Measurements from ENCODE around the gene ZNF853. TPM values are rescaled to one million over a fixed set of nuclear protein-coding genes. Genes with fewer than 3 reads are reported as not detected.

The ZNF853 gene
- total RNA-seq, 3 donors from 2014 or later (not counting 1 experiment from before 2014, with no cell fraction given) = 6.5 to 12.0 (median 9.7) TPM

DNA sequence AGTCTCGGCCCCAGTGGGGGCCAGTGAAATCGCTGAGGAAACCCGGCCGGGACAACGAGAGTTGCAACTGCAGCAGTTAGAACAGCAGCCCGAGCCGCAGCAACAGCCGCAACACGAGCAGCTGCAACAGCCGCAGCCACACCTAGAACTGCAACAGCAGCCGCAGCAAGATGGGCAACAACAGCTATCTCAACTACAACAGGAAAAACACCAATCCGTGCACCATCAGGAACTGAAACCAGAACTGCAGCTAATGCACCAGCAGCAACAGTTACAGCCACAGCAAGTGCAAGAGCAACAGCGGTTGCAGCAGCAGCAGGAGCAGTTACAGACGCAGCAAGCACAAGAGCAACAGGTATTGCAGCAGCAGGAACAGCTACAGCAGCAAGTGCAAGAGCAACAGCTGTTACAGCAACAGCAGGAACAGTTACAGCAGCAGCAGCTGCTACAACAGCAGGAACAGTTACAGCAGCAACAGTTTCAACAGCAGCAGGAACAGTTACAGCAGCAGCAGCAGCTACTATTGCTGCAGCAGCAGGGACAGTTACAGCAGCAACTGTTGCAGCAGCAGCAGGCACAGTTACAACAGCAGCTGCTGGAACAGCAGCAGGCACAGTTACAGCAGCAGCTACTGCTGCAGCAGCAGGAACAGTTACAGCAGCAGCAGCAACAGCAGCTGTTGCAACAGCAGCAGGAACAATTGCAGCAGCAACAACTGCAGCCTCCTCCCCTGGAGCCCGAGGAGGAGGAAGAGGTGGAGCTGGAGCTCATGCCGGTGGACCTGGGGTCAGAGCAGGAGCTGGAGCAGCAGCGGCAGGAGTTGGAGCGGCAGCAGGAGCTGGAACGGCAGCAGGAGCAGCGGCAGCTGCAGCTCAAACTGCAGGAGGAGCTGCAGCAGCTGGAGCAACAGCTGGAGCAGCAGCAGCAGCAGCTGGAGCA is 6.1 kb downstream of the ZNF853 start:
- Mint-ChIP-seq H3K27ac (no peak overlapping the region), H3K9me3 (no peaks in the 10 kb centered on the region), H3K4me1 (peaks cover 38 to 39% of the 10 kb centered on the region in 2 donors), H3K27me3 (ENCODE audit: low read depth in 2 of 2) (no peaks in the 10 kb centered on the region), H3K4me3 (peak overlapping the region; percentile 55), H3K36me3 (peaks cover 7% of the 10 kb centered on the region)
- no peak overlapping the region for H3K4me3 ChIP-seq (ENCODE audit: low read length)
- DNase-seq = peak in 1 of 2 donors; percentile 37
- no peak for ATAC-seq
- H3K27me3 ChIP-seq (ENCODE audit: control insufficient read depth, insufficient read depth, low read length) = no peaks in the 10 kb centered on the region
- no peak overlapping the region for H3K27ac ChIP-seq (ENCODE audit: low read length)
- H3K4me1 ChIP-seq (ENCODE audit: control insufficient read depth, insufficient read depth, low read length) = peaks cover 58% of the 10 kb centered on the region
- intact Hi-C loops (cut with micrococcal nuclease) = no loop called here
- no peaks in the 10 kb centered on the region for H3K9me3 ChIP-seq (ENCODE audit: control insufficient read depth, insufficient read depth, low read length)
- TF ChIP-seq, protein P1, sequence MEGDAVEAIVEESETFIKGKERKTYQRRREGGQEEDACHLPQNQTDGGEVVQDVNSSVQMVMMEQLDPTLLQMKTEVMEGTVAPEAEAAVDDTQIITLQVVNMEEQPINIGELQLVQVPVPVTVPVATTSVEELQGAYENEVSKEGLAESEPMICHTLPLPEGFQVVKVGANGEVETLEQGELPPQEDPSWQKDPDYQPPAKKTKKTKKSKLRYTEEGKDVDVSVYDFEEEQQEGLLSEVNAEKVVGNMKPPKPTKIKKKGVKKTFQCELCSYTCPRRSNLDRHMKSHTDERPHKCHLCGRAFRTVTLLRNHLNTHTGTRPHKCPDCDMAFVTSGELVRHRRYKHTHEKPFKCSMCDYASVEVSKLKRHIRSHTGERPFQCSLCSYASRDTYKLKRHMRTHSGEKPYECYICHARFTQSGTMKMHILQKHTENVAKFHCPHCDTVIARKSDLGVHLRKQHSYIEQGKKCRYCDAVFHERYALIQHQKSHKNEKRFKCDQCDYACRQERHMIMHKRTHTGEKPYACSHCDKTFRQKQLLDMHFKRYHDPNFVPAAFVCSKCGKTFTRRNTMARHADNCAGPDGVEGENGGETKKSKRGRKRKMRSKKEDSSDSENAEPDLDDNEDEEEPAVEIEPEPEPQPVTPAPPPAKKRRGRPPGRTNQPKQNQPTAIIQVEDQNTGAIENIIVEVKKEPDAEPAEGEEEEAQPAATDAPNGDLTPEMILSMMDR (IDR thresholded peaks at IDR 0.05) = no peak
- WGBS (ENCODE audit: insufficient coverage) = 79% methylated on average over 20 of the region's 20 CpGs
- peaks cover 4% of the 10 kb centered on the region for H3K36me3 ChIP-seq (ENCODE audit: control insufficient read depth, insufficient read depth, low read length)

DNA sequence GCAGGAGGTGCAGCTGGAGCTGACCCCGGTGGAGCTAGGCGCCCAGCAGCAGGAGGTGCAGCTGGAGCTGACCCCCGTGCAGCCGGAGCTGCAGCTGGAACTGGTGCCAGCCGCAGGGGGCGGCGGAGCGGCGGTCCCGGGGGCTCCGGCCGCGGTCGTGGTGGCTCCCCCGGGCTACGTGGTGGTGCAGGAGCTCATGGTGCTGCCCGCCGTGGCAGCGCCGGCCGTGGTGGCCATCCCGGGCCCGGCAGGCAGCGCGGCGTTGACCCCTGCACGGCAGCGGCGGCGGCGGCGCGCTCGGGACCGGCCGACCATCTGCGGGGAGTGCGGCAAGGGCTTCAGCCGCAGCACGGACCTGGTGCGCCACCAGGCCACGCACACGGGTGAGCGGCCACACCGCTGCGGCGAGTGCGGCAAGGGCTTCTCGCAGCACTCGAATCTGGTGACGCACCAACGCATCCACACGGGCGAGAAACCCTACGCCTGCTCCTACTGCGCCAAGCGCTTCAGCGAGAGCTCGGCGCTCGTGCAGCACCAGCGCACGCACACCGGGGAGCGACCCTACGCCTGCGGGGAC is 6.8 kb downstream of the ZNF853 start:
- no peak overlapping the region for H3K4me3 ChIP-seq (ENCODE audit: low read length)
- no peak overlapping the region for H3K27ac ChIP-seq (ENCODE audit: low read length)
- H3K36me3 ChIP-seq (ENCODE audit: control insufficient read depth, insufficient read depth, low read length) = peaks cover 4% of the 10 kb centered on the region
- H3K27me3 Mint-ChIP-seq (ENCODE audit: low read depth in 2 of 2) = no peaks in the 10 kb centered on the region
- no peak overlapping the region for H3K4me3 Mint-ChIP-seq
- no peaks in the 10 kb centered on the region for H3K27me3 ChIP-seq (ENCODE audit: control insufficient read depth, insufficient read depth, low read length)
- TF ChIP-seq, protein P1 (IDR thresholded peaks at IDR 0.05) = no peak
- peaks cover 51% of the 10 kb centered on the region for H3K4me1 ChIP-seq (ENCODE audit: control insufficient read depth, insufficient read depth, low read length)
- no peaks in the 10 kb centered on the region for H3K9me3 ChIP-seq (ENCODE audit: control insufficient read depth, insufficient read depth, low read length)
- H3K4me1 Mint-ChIP-seq = peaks cover 38 to 39% of the 10 kb centered on the region in 2 donors
- H3K27ac Mint-ChIP-seq = no peak overlapping the region
- intact Hi-C loops (cut with micrococcal nuclease) = no loop called here
- 97% methylated on average over 67 of the region's 67 CpGs for WGBS (ENCODE audit: insufficient coverage)
- ATAC-seq (no peak), DNase-seq (no peak)
- H3K9me3 Mint-ChIP-seq = no peaks in the 10 kb centered on the region
- H3K36me3 Mint-ChIP-seq = peaks cover 7% of the 10 kb centered on the region

DNA sequence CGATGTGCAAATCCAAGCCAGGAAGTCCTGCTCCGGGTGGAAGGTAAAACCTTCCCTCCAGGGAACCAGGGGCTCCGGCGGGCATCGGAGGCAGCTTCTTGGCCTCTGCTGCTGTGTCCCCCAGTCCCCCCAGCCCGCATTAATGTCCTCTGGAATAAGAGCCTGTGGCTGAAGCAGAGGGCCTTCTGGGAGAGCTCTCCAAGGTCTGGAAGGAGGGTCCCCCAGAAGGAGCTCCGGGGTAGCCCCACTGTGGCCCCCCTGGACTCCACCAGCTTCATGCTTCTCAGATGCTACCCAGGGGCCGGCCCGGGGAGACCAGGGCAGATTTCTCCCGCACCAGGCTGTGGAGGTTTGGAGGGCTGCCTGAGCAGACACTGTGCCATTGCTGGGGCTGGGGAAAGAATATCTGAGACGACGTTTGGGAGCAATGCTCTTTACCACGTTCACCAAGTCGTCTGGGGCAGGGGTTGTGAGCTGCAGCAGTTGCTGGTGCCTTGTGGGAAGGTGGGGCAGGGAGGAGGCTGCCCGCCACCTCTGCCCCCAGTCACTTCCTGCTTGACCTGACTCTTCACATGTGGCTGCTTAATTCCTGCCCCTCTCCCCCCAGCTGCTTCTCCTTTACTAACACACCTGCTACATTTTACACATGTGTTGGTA is 8.3 kb downstream of the ZNF853 start:
- Histone ChIP-seq H3K27me3 (ENCODE audit: control insufficient read depth, insufficient read depth, low read length) (no peaks in the 10 kb centered on the region), H3K27ac (ENCODE audit: low read length) (peak overlapping the region; percentile 62), H3K36me3 (ENCODE audit: control insufficient read depth, insufficient read depth, low read length) (peaks cover 4% of the 10 kb centered on the region), H3K4me3 (ENCODE audit: low read length) (no peak overlapping the region), H3K9me3 (ENCODE audit: control insufficient read depth, insufficient read depth, low read length) (no peaks in the 10 kb centered on the region), H3K4me1 (ENCODE audit: control insufficient read depth, insufficient read depth, low read length) (peaks cover 50% of the 10 kb centered on the region)
- DNase-seq (peak in 1 of 2 donors; percentile 56), ATAC-seq (peak; percentile 72 to 90 (median 76))
- Mint-ChIP-seq H3K9me3 (no peaks in the 10 kb centered on the region), H3K36me3 (peaks cover 7% of the 10 kb centered on the region), H3K27me3 (ENCODE audit: low read depth in 2 of 2) (no peaks in the 10 kb centered on the region), H3K4me3 (peak overlapping the region; percentile 83), H3K27ac (peak overlapping the region; percentile 70 to 74), H3K4me1 (peaks cover 34 to 38% of the 10 kb centered on the region in 2 donors)
- intact Hi-C loops (cut with micrococcal nuclease) = no loop called here
- TF ChIP-seq, protein P1 (IDR thresholded peaks at IDR 0.05) = no peak
- WGBS (ENCODE audit: insufficient coverage) = 54% methylated on average over 15 of the region's 15 CpGs
